ENCODE results near the gene NCOA1. TPM values are rescaled to one million over a fixed set of nuclear protein-coding genes. Genes with fewer than 3 reads are reported as not detected.

NCOA1 gene
- total RNA-seq, 2 experiments from 2014 or later, result 19.2 to 20.2 TPM

DNA sequence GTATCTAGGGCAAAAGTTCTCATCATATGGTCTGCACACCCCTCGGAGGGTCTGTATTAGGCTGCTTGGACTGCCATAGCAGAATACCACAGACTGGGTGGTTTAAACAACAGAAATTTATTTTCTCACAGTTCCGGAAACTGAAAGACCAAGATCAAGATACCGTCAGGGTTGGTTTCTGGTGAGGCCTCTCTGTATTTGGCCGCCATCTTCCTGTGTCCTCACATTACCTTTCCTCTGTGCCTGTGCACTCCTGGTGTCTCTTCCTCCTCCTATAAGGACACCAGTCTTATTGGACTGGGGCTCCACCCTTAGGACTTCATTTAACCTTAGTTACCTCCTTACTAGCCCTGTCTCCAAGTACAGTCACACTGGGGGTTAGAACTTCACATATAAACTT lies 132.5 kb downstream of the NCOA1 start:
- Mint-ChIP-seq H3K4me1 (peaks cover 35% of the 10 kb centered on the region), H3K27me3 (no peaks in the 10 kb centered on the region), H3K9me3 (no peaks in the 10 kb centered on the region), H3K4me3 (no peak overlapping the region), H3K27ac (no peak overlapping the region), H3K36me3 (peaks cover 4% of the 10 kb centered on the region)
- no peak for DNase-seq

DNA sequence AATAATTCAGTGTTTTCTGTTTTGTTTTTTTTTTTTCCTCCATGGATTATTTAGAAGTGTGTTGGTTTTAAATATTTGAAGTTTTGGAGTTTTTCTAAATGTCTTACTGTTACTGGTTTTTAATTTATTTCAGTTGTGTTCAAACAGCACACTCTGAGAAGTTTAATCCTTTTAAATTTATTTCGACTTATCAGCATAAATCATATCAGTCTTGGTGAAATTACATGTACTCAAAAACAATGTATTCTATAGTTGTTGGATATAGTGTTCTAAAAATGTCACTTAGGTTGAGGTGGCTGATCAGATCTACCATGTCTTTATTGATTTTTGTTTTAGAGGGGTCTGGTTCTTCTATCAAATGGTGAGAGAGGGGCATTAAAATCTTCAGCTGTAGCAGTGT lies 134.7 kb downstream of the NCOA1 start:
- Mint-ChIP-seq H3K4me1 (peaks cover 30% of the 10 kb centered on the region), H3K27me3 (no peaks in the 10 kb centered on the region), H3K9me3 (no peaks in the 10 kb centered on the region), H3K27ac (no peak overlapping the region), H3K4me3 (no peak overlapping the region), H3K36me3 (peaks cover 4% of the 10 kb centered on the region)
- no peak for DNase-seq

DNA sequence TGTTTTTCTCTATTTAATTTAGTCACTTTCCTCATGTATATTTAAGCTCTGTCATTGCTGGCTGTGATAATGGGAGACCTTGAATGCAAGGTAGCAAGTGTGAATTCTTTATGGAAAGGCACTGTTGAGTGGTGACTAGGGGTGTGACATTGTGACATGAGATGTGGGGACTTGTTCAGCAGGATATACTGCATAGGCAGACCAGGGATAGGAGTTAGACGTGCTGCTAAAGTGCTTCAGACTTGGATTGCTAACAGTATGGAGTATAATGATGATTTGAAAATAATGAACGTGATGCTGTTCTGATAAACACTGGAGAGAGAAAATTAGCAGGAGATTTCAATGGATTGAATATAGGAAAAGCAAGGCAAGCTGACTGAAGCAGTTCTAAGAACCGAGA lies 135.1 kb downstream of the NCOA1 start:
- Mint-ChIP-seq H3K4me3 (no peak overlapping the region), H3K27me3 (no peaks in the 10 kb centered on the region), H3K4me1 (peaks cover 30% of the 10 kb centered on the region), H3K36me3 (peaks cover 4% of the 10 kb centered on the region), H3K27ac (peak overlapping the region; percentile 13), H3K9me3 (no peaks in the 10 kb centered on the region)
- no peak for DNase-seq

DNA sequence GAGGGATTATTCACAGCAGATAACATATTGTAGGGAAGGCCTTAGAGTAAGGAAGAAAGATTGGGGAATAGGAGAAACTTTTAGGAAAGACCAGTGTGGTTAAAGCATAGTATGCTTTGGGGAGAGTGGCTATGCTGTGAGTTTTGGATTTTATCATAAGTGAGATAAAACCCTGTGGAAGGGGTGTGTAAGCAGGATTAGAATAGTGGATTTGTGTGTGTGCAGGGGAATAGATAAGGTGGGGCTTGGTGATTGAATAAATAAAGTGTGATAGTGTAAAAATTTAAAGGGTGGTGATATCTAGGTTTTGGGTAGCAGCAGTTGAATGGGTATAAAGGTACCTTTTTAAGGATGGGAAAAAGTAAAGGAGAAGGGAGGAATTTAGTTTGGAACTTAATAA lies 137.7 kb downstream of the NCOA1 start:
- Mint-ChIP-seq H3K4me3 (no peak overlapping the region), H3K4me1 (peaks cover 19% of the 10 kb centered on the region), H3K36me3 (peaks cover 4% of the 10 kb centered on the region), H3K9me3 (no peaks in the 10 kb centered on the region), H3K27ac (no peak overlapping the region), H3K27me3 (no peaks in the 10 kb centered on the region)
- DNase-seq, result no peak

- no peaks in the 10 kb centered on the region for H3K36me3 Mint-ChIP-seq
- H3K4me3 Mint-ChIP-seq, result no peak overlapping the region
- no peak overlapping the region for H3K27ac Mint-ChIP-seq
- H3K9me3 Mint-ChIP-seq, result no peaks in the 10 kb centered on the region
- H3K27me3 Mint-ChIP-seq, result no peaks in the 10 kb centered on the region
- no peak for DNase-seq
- peaks cover 7% of the 10 kb centered on the region for H3K4me1 Mint-ChIP-seq
Observed at GRCh38 chr2:24632172-24632571, 141.1 kb downstream of the NCOA1 start.

DNA sequence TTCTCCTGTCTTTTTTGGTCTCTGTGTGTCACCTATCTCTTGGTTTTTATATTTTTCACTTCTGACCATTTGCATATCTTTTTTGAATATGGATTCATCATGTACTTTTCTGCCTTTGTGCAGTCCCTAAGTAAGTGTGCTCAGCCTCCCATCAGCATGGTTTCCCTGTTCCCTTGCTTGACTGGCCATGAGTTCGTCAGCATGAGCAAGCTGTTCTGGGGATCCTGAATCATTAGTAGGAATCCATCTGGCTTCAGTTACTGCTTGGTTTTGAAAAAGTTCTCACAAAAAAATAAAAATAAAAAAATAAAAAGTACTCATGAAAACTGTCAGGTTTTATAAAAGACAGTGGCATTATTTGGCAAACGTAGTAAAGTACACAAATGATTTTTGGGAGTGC lies 144.1 kb downstream of the NCOA1 start:
- Mint-ChIP-seq H3K27ac (no peak overlapping the region), H3K9me3 (peaks cover 2% of the 10 kb centered on the region), H3K27me3 (no peaks in the 10 kb centered on the region), H3K36me3 (peaks cover 12% of the 10 kb centered on the region), H3K4me1 (peaks cover 7% of the 10 kb centered on the region), H3K4me3 (no peak overlapping the region)
- no peak for DNase-seq

DNA sequence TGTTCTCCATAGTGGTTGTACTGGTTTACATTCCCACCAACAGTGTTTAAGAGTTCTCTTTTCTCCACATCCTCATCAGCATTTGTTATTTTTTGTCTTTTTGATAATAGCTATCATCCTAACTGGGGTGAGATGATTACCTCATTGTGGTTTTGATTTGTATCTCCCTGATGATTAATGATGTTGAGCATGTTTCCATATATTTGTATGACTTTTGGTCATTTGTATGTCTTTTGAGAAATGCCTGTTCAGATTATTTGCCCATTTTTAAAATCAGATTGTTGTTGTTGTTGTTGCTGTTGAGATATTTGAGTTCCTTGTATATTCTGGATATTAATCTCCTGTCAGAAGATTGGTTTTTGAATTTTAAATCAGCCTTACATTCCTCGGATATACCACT lies 147.5 kb downstream of the NCOA1 start:
- peaks cover 2% of the 10 kb centered on the region for H3K9me3 Mint-ChIP-seq
- no peak for DNase-seq
- H3K27ac Mint-ChIP-seq, result no peak overlapping the region
- H3K27me3 Mint-ChIP-seq, result no peaks in the 10 kb centered on the region
- no peak overlapping the region for H3K4me3 Mint-ChIP-seq
- H3K36me3 Mint-ChIP-seq, result peaks cover 13% of the 10 kb centered on the region
- H3K4me1 Mint-ChIP-seq, result peaks cover 13% of the 10 kb centered on the region

- H3K4me1 Mint-ChIP-seq, result peaks cover 13% of the 10 kb centered on the region
- H3K36me3 Mint-ChIP-seq, result peaks cover 18% of the 10 kb centered on the region
- H3K27ac Mint-ChIP-seq, result no peak overlapping the region
- no peak for DNase-seq
- H3K9me3 Mint-ChIP-seq, result peaks cover 2% of the 10 kb centered on the region
- H3K4me3 Mint-ChIP-seq, result no peak overlapping the region
- H3K27me3 Mint-ChIP-seq, result no peaks in the 10 kb centered on the region
Observed at GRCh38 chr2:24642351-24642750, 151.3 kb downstream of the NCOA1 start.

DNA sequence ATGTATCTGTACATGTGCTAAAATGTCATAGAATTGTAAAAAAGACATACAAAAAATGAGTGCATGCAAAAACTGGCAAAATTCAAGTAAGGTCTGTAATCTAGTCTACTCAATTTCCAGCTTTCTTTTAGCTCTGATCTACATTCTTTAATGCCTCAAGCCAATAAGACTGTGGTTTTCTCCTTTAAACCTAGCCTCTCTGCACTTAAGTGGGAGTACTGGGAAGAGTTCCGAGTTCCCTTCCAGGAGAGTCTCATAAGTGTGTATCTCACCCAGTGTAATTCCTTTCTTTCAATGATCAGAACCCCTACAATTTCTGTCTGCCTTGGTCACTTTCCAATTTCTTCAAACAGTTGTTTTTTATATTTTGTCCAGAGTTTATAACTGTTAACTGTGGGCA lies 152.0 kb downstream of the NCOA1 start:
- H3K27me3 Mint-ChIP-seq, result no peaks in the 10 kb centered on the region
- H3K27ac Mint-ChIP-seq, result no peak overlapping the region
- no peak overlapping the region for H3K4me3 Mint-ChIP-seq
- H3K4me1 Mint-ChIP-seq, result peaks cover 13% of the 10 kb centered on the region
- H3K36me3 Mint-ChIP-seq, result peaks cover 13% of the 10 kb centered on the region
- DNase-seq, result no peak
- peaks cover 2% of the 10 kb centered on the region for H3K9me3 Mint-ChIP-seq

- Mint-ChIP-seq H3K4me3 (no peak overlapping the region), H3K9me3 (no peaks in the 10 kb centered on the region), H3K36me3 (peaks cover 8% of the 10 kb centered on the region), H3K27me3 (no peaks in the 10 kb centered on the region), H3K4me1 (peaks cover 9% of the 10 kb centered on the region), H3K27ac (no peak overlapping the region)
- no peak for DNase-seq
Observed at GRCh38 chr2:24644032-24644431, 153.0 kb downstream of the NCOA1 start.

DNA sequence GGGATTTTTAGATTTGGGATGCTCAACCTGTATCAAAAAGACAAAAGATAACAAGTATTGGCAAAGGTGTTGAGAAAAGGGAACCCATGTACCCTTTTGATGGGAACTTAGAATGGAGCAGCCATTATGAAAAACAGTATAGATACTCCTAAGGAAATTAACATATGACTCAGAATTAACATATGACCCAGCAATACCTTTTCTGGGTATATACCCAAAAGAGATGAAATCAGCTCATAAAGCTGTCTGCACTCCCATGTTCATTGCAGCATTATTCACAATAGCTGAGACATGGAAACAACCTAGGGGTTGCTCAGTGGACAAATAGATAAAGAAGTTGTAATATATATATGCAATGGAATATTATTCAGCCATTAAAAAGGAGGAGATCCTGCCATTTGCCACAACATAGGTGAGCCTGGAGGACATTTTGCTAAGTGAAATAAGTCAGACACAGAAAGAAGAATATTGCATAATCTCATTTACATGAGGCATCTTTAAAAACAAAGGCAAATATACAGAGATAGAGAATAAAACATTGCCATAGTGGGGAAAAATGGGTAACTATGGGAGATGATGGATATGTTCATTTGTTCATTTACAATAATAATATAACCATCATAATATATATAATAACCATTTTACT lies 160.1 kb downstream of the NCOA1 start:
- Mint-ChIP-seq H3K27me3 (no peaks in the 10 kb centered on the region), H3K4me1 (peaks cover 3% of the 10 kb centered on the region), H3K4me3 (no peak overlapping the region), H3K9me3 (peaks cover 6% of the 10 kb centered on the region), H3K36me3 (peaks cover 7% of the 10 kb centered on the region), H3K27ac (no peak overlapping the region)
- DNase-seq, result no peak

GRCh38 chr2:24651643-24652003 lies 160.6 kb downstream of the NCOA1 start:
- Mint-ChIP-seq H3K27ac (no peak overlapping the region), H3K36me3 (peaks cover 7% of the 10 kb centered on the region), H3K4me1 (peaks cover 3% of the 10 kb centered on the region), H3K4me3 (no peak overlapping the region), H3K27me3 (no peaks in the 10 kb centered on the region), H3K9me3 (peaks cover 6% of the 10 kb centered on the region)
- DNase-seq, result no peak

DNA sequence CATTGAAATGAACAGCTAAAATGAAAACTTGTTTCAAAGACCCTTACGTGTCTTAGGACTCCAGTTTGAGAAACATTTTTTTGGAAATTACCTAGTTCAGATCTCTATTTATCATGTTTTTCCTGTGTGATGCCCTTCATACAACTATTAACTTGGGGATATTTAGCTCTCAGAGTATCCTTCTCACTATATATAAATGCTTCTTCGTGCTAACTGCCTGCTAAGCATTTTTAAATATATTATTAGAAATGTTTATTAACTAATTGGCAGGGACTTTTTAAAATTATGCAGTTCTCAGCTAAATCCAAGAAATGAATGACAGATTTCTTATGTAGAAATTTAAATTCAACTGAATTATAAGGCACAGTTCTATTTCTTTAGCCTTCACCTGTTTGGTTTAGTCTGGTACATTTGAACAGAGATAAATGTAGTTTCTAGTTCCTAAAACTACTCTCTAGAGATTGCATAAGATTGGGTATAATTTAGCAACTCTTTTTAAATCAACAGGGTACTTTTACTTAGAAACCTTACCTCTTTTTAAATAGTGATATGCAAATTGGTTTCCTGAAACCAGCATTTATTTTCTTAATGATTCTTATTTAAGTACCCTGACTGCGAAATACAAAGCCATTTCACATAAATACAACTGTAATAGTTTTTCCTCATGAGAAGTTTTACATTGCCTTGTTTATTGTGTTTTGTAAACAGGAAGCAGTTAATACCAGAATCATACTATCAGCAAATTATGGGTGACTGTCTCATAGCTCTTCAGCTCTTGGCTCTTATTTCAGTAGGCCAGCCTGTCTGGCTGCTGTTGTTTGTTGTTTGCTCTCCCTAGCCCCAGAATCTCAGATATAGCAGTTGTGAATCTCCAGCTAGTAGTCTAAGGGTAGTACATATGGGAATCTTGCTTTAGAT lies 161.5 kb downstream of the NCOA1 start:
- Mint-ChIP-seq H3K4me3 (no peak overlapping the region), H3K9me3 (peaks cover 6% of the 10 kb centered on the region), H3K36me3 (peaks cover 7% of the 10 kb centered on the region), H3K4me1 (peaks cover 3% of the 10 kb centered on the region), H3K27ac (no peak overlapping the region), H3K27me3 (no peaks in the 10 kb centered on the region)
- no peak for DNase-seq

DNA sequence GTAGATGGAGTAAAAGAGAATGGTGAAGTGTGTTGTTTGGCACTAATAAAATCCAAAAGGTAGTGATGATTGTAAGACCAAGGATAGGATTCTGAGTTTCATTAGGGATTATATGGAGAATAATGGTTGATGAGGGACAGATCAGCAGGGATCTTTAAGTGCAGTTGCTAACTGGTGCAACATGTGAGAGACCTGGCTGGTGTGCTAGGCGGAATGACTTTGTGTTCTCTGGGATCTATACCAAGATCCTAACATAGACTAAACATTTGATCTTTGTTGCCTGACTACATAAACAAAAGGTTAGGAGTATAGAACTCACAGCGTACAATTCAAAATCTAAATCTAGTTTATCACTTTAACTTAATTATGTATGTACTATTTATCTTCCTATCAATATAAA lies 166.8 kb downstream of the NCOA1 start:
- Mint-ChIP-seq H3K4me1 (peaks cover 12% of the 10 kb centered on the region), H3K27me3 (no peaks in the 10 kb centered on the region), H3K27ac (no peak overlapping the region), H3K36me3 (peaks cover 6% of the 10 kb centered on the region), H3K9me3 (no peaks in the 10 kb centered on the region), H3K4me3 (no peak overlapping the region)
- DNase-seq, result no peak

- Mint-ChIP-seq H3K27me3 (no peaks in the 10 kb centered on the region), H3K4me1 (peaks cover 12% of the 10 kb centered on the region), H3K4me3 (no peak overlapping the region), H3K27ac (no peak overlapping the region), H3K9me3 (no peaks in the 10 kb centered on the region), H3K36me3 (peaks cover 6% of the 10 kb centered on the region)
- DNase-seq, result no peak
Observed at GRCh38 chr2:24658531-24659202, 167.6 kb downstream of the NCOA1 start.

All from activated naive CD8-positive, alpha-beta T cell treated with anti-CD3 and anti-CD28 coated beads for 36 hours (primary cell).